GM10266 (cell line): ENCODE data around the gene MMP20.

ENCODE experiments used
- DNase-seq: peaks from one replicate; pipeline ENCODE4 v3.0.0; 2012; ENCODE audit errors: extremely low spot score
- TF ChIP-seq, protein P1 (sequence below): IDR thresholded peaks from 2 replicates; pipeline ENCODE4 v1.5.1; 2012; ENCODE audit warnings: mild to moderate bottlenecking, low read depth; ENCODE audit not compliant: control insufficient read depth, insufficient read depth; ENCODE audit errors: missing control alignments

The MMP20 gene

DNA sequence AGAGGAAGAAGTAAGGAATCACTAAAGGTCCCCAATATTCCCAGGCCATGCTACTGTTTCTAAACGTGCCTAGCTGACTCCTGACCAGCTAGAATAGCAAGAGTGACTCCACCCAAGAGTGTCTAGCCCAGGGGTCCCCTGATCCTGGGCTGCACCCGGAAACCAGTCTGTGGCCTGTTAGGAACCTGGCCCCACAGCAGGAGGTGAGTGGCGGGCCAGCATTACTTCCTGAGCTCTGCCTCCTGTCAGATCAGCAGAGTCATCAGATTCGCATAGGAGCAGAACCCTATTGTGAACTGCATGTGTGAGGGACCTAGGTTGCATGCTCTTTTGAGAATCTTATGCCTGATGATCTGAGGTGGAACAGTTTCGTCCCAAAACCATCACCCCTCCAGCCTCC, 2.0 kb downstream of the MMP20 start:
- TF ChIP-seq, protein P1, sequence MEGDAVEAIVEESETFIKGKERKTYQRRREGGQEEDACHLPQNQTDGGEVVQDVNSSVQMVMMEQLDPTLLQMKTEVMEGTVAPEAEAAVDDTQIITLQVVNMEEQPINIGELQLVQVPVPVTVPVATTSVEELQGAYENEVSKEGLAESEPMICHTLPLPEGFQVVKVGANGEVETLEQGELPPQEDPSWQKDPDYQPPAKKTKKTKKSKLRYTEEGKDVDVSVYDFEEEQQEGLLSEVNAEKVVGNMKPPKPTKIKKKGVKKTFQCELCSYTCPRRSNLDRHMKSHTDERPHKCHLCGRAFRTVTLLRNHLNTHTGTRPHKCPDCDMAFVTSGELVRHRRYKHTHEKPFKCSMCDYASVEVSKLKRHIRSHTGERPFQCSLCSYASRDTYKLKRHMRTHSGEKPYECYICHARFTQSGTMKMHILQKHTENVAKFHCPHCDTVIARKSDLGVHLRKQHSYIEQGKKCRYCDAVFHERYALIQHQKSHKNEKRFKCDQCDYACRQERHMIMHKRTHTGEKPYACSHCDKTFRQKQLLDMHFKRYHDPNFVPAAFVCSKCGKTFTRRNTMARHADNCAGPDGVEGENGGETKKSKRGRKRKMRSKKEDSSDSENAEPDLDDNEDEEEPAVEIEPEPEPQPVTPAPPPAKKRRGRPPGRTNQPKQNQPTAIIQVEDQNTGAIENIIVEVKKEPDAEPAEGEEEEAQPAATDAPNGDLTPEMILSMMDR = no peak
- no peak for DNase-seq

GRCh38 chr11:102622258-102622657, 2.9 kb downstream of the MMP20 start:
- no peak for DNase-seq
- TF ChIP-seq, protein P1 = no peak

- TF ChIP-seq, protein P1 = no peak
- DNase-seq = no peak
Observed at GRCh38 chr11:102620818-102621561, 4.1 kb downstream of the MMP20 start.

DNA sequence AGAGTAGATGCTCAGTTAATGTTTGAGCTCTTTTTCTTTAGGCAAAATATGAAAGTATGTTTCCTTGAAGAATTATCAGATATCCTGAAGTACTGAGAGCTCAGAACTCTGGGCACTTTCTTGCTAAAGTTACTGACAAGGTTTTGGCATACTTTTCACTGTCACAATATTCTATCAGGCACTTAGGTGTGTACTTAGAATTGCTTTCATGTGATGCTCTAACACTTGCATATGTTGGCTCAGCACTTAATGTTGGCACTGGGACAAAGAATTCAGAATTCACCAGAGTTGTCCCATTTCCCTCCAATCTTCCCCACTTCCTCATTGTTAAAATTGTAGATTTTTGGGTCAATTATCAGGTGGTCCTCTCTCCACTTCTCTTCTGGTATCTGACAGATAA, 5.0 kb downstream of the MMP20 start:
- no peak for DNase-seq
- TF ChIP-seq, protein P1 = no peak

GRCh38 chr11:102617466-102618008, 7.6 kb downstream of the MMP20 start:
- TF ChIP-seq, protein P1 = no peak
- DNase-seq = no peak

DNA sequence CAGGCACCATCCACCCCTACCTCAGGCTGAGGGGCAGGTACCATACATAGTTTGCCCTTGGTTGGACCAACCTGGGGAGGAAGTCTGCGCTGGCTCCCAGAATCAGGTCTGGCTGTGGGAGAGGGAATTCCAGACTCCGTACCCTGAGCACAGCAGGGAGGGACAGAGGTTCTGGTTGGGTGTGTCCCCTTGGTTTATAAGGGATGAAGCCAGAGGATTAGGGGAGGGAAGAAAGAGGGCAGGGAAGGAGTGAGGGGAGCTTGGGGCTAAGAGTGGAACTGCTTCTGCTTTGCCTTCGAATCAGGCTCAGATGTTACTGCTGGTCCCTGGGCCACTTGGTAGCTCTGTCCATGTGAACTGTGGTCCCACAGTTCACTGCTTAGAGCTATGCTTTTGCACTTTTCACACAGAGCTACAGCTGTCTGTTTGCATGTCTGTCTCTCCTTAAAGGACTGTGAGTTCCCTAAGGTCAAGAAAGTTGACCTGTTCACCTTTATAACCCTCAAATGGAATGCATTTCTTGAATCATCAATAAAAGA, 9.2 kb downstream of the MMP20 start:
- TF ChIP-seq, protein P1 = no peak
- no peak for DNase-seq

- TF ChIP-seq, protein P1 = no peak
- no peak for DNase-seq
Observed at GRCh38 chr11:102615077-102615893, 9.8 kb downstream of the MMP20 start.
